ENCODE results near the gene CCT6A.
"Not testable (repeated sequence)": the region's sequence is repeated elsewhere in the genome, so short reads cannot be mapped to it uniquely, and the experiment has no call there.

CCT6A gene, protein sequence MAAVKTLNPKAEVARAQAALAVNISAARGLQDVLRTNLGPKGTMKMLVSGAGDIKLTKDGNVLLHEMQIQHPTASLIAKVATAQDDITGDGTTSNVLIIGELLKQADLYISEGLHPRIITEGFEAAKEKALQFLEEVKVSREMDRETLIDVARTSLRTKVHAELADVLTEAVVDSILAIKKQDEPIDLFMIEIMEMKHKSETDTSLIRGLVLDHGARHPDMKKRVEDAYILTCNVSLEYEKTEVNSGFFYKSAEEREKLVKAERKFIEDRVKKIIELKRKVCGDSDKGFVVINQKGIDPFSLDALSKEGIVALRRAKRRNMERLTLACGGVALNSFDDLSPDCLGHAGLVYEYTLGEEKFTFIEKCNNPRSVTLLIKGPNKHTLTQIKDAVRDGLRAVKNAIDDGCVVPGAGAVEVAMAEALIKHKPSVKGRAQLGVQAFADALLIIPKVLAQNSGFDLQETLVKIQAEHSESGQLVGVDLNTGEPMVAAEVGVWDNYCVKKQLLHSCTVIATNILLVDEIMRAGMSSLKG

DNA sequence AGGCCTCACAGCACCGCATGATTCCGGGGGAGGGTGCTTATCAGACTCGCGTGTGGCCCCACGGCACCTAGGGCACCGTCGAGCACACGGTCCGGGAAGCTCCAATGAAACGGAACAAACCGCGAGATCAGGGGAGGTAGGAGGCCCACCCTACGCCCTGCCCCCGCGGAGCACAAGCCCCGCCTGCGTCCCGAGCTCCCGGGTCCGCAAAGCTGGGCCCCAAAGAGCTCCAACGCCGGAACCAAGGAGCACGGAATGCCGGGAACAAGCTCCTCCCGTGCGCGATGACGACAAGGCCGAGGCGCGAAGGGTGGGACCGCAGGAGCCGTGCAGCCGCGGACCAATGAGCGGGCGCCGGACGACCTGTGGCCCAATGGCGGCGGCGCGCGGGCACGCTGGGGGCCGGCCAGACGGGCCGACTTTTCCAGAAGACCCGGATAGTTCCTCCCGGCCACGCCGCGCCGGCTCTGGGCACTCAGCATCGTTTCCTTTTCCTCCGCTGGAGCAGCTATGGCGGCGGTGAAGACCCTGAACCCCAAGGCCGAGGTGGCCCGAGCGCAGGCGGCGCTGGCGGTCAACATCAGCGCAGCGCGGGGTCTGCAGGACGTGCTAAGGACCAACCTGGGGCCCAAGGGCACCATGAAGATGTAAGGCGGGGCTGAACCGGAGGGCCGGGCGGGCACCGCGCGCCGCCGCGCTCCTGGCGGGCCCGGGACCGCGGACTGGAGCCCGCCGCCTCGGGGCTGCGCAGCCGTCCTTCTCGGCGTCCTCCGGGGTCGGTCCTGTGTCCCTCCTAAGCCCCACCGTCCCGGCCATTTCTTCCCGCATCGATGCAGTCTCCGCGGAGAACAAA is at the start of gene CCT6A, which contains the start of gene PSPH:
Gene CCT6A (plus strand): TSS at position 427 of the 853 bp plus-strand sequence. CDS start 84 bp downstream, at position 511.
Gene PSPH (minus strand): TSS at position 106 of the 853 bp plus-strand sequence. CDS start 30,232 bp downstream, outside the sequence.
- DNase-seq (ENCODE audit: low read depth): peak; percentile 85

DNA sequence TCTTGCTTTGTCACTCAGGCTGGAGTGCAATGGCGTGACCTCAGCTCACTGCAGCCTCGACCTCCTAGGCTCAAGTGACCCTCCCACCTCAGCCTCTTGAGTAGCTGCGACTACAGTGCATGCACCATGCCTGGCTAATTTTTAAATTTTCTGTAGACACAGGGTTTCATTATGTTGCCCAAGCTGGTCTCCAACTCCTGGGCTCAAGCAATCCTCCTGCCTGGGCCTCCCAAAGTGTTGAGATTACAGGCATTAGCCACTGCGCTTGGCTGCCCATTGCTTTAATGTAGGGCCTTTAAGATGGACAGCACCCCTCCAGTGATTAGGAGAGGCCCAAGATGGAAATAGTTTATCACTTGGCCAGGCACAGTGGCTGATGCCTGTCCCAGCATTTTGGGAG is 47.8 kb upstream of the CCT6A start:
- DNase-seq (ENCODE audit: low read depth): no peak

DNA sequence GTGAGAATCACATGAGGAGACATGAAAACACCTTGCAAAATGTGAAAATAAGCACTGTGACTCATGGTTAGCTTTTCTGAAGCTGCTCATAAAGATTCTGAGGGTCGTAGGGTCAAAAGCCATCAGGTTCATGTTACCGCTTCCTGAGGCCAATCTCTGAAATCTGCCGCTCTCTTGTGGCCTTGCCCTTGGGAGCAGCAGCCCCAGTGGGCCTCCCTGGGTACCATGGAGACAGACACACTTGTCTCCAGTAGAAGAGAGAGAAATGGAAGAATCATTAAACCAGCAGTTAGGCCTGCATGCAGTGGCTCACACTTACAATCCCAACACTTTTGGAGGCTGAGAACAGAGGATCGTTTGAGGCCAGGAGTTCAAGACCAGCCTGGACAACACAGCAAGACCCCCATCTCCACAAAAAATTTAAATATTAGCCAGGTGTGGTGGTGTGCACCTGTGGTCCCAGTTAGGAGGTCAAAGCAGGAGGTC is 44.4 kb upstream of the CCT6A start:
- DNase-seq (ENCODE audit: low read depth): no peak

DNA sequence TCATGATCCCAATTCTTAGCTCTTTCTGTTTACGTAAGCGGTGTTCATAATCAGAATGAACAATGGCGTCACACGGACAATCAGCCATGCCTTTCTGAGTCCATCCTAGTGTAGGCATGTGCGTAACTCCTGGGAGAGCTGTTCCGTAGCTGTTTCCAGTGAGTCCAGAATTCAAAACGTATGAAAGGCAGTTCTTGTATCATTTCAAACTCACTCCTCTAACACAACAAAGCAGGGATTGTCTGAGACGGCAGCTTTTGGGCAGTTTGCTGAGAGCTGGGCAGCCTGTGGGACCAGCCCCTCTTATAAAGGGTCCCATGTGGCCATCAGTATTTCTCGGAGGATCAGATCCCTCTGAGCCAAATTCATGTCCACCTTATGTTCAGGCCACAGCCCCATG is 43.7 kb upstream of the CCT6A start:
- DNase-seq (ENCODE audit: low read depth): no peak

DNA sequence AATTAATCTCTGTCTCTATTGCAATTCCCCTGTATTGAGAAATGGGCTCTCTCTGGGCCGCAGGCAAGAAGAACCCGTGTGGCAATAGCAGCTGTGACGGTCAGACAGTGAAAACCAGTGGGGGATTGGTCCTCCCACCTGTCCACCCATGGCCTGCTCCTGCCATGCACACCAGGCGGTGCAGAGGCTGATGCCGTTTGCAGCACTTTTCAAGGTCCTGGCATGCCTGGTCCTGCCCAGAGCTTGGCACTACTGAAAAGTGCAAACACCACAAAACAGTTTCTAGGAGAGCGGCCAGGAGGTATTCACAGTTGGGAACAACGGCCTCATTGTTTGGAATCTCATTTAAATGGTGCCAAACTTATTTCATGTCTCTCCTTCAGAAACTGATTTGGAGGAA is 41.9 kb upstream of the CCT6A start:
- no peak for DNase-seq (ENCODE audit: low read depth)

DNA sequence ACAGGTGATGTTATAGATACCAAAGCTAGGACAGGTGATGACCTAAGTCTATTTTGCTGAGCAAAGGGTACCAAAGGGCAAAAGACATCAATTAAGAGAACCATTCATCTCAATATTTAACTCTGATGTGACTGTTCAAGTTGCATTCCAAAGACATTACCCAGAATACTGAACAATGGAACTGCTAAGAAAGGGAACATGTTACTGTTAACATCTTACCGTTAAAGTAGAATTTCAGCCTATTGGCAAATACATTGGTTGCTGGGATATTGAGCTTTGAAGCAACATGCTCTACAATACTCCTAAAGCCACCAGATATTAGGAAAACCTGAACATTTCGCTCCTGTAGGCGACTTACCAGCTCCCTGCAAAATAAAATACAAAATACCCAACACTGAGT is 34.5 kb upstream of the CCT6A start:
- not testable (repeated sequence) for DNase-seq (ENCODE audit: low read depth)

DNA sequence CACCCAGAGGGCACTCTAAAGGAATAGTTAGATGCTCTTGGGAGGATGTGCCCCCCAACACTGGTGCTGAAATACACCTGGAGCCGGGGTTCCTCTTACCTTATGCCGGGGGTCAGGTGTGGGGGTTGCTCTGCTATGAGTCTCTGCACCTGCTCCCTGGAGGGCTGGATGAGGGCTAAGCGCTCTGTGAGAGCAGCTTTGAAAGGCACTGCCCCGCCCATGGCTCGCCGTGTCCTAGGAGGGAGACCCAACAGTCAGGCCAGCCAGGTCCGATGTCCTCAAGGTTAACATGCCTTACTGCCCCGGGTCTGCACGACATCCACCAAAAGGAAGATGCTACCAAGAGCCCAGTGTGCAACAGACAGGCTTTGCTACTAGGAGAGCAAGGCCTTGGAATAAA is 32.1 kb upstream of the CCT6A start:
- DNase-seq (ENCODE audit: low read depth): no peak

GRCh38 chr7:56023500-56023899 is 28.1 kb upstream of the CCT6A start:
- no peak for DNase-seq (ENCODE audit: low read depth)

GRCh38 chr7:56026538-56026937 is 25.0 kb upstream of the CCT6A start:
- DNase-seq (ENCODE audit: low read depth): no peak

DNA sequence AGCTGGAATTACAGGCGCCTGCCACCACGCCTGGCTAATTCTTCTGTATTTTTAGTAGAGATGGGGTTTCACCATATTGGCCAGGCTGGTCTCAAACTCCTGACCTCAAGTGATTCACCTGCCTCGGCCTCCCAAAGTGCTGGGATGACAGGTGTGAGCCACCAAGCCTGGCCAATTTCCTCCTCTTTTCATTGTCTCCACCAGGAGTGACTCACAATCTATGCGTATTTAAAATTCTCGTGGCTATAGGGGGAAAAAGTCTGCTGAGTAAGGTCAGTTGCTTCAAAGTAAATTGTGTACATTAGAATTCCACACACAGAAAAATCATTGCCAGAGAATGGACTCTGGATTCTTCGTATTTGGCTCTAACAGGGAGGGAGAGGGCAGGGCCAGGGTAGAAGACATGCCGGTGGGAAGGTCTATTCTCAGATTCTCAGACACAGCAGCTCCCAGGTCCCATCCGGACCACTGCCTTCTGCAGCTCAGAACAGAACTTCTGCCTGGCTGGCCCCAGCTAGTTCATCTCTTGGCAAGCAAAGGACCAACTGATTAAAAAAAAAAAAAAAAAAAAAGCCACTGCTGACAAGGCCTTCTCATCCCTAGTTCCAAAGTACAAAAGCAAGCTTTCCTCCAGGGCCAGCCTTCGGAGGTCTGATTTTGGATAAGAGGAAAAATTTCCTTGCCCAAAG is 22.5 kb upstream of the CCT6A start:
- DNase-seq (ENCODE audit: low read depth): no peak

GRCh38 chr7:56030340-56030739 is 21.2 kb upstream of the CCT6A start:
- no peak for DNase-seq (ENCODE audit: low read depth)

GRCh38 chr7:56031556-56031955 is 20.0 kb upstream of the CCT6A start:
- not testable (repeated sequence) for DNase-seq (ENCODE audit: low read depth)

DNA sequence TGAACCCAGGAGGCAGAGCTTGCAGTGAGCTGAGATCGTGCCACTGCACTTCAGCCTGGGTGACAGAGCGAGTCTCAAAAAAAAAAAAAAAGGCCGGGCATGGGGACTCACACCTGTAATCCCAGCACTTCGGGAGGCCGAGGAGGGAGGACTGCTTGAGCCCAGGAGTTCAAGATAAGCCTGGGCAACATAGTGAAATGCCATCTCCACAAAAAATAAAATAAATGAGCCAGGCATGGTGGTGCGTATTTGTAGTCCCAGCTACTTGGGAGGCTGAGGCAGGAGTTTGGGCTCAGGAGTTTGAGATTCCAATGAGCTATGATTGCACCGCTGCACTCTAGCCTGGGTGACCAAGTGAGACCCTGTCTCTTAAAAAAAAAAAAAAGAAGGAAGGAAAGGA is 19.0 kb upstream of the CCT6A start:
- DNase-seq (ENCODE audit: low read depth): not testable (repeated sequence)

GRCh38 chr7:56033671-56034432 is 17.7 kb upstream of the CCT6A start:
- peak; percentile 36 for DNase-seq (ENCODE audit: low read depth)

- no peak for DNase-seq (ENCODE audit: low read depth)
Observed at GRCh38 chr7:56040730-56041129, 10.8 kb upstream of the CCT6A start.

GRCh38 chr7:56045758-56046157 is 5.8 kb upstream of the CCT6A start:
- DNase-seq (ENCODE audit: low read depth): not testable (repeated sequence)

- no peak for DNase-seq (ENCODE audit: low read depth)
Observed at GRCh38 chr7:56046721-56047445, 4.7 kb upstream of the CCT6A start.

- DNase-seq (ENCODE audit: low read depth): not testable (repeated sequence)
Observed at GRCh38 chr7:56047446-56048116, 4.0 kb upstream of the CCT6A start.

DNA sequence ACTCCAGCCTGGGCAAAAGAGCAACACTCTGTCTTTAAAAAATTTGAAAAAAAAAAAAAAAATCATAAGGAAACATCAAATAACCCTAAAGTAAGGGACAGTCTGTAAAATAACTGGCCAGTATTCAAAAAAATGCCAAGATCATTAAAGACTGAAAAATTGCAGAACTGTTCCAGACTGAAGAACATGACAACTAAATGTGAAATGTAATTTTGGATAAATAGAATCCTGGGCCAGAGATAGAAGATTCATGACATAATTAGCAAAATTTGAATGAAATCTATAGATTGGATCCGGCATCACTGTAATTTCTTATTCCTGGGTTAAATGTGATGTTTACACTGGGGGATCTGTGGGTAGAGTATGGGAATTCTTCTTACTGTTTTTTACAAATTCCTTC is 3.3 kb upstream of the CCT6A start:
- no peak for DNase-seq (ENCODE audit: low read depth)

DNA sequence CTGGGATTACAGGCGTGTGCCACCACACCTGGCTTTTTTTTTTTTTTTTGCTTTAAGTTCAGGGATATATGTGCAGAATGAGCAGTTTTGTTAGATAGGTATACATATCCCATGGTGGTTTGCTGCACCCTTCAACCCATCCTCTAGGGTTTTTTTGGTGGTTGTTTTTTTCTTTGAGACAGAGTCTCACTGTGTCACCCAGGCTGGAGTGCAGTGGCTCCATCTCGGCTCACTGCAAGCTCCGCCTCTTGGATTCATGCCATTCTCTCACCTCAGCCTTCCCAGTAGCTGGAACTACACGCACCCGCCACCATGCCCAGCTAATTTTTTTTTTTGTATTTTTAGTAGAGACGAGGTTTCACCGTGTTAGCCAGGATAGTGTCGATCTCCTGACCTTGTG is 2.8 kb upstream of the CCT6A start:
- not testable (repeated sequence) for DNase-seq (ENCODE audit: low read depth)
